Upper lobe of right lung (tissue), 1 donor: ENCODE measurements around the gene DOK7. TPM values are rescaled to one million over a fixed set of nuclear protein-coding genes. Genes with fewer than 3 reads are reported as not detected.

Source experiments
- ATAC-seq: fragments of 200-7000 bp; cut with Tn5 transposase; one replicate; pipeline ENCODE4 v1.9.1; 2020; ENCODE audit warnings: mild to moderate bottlenecking, moderate library complexity
- DNase-seq: peaks from one replicate; pipeline ENCODE4 v3.0.0-alpha.2; 2020
- H3K27ac ChIP-seq: fragments of 200-600 bp; one replicate; pipeline ENCODE4 v1.8.0; 2022
- H3K27me3 ChIP-seq: fragments of 200-600 bp; one replicate; pipeline ENCODE4 v1.8.0; 2022; ENCODE audit warnings: mild to moderate bottlenecking
- H3K36me3 ChIP-seq: fragments of 200-600 bp; one replicate; pipeline ENCODE4 v1.8.0; 2022
- H3K4me1 ChIP-seq: fragments of 200-600 bp; one replicate; pipeline ENCODE4 v1.8.0; 2022
- H3K4me3 ChIP-seq: fragments of 200-600 bp; one replicate; pipeline ENCODE4 v1.8.0; 2022; ENCODE audit warnings: mild to moderate bottlenecking
- H3K9me3 ChIP-seq: fragments of 200-600 bp; one replicate; pipeline ENCODE4 v1.8.0; 2022
- intact Hi-C: fragments of 100-400 bp; cut with DNase I; formaldehyde crosslinking; loops from one replicate; pipeline ENCODE4 v1.11.0; 2022
- total RNA-seq: library from RNA; stranded (reverse); fragmentation: NEBNext Ultra II Directional; extraction: Animal tissue kit (Norgen Biotek cat#: 25700); gene quantifications from one replicate; pipeline ENCODE4 v1.2.1, GENCODE V29; 2021
- TF ChIP-seq, protein P1 (sequence below): fragments of 200-600 bp; IDR thresholded peaks from one replicate; pipeline ENCODE4 v1.8.0; 2022; ENCODE audit warnings: antibody characterized with exemption
- donor health status: DM: no; HTN: yes; CAD: no; lungs with severe emphysema.

The DOK7 gene
- total RNA-seq, 1 donor from 2014 or later, result 3.6 TPM

GRCh38 chr4:3420606-3420955 lies 42.5 kb upstream of the DOK7 start:
- intact Hi-C loops, result no loop called here
- H3K4me3 ChIP-seq, result no peak overlapping the region
- no peaks in the 10 kb centered on the region for H3K9me3 ChIP-seq
- ATAC-seq, result no peak
- H3K36me3 ChIP-seq, result peaks cover 72% of the 10 kb centered on the region
- H3K27ac ChIP-seq, result no peak overlapping the region
- no peaks in the 10 kb centered on the region for H3K4me1 ChIP-seq
- no peaks in the 10 kb centered on the region for H3K27me3 ChIP-seq
- DNase-seq, result peak; percentile 56
- TF ChIP-seq, protein P1, sequence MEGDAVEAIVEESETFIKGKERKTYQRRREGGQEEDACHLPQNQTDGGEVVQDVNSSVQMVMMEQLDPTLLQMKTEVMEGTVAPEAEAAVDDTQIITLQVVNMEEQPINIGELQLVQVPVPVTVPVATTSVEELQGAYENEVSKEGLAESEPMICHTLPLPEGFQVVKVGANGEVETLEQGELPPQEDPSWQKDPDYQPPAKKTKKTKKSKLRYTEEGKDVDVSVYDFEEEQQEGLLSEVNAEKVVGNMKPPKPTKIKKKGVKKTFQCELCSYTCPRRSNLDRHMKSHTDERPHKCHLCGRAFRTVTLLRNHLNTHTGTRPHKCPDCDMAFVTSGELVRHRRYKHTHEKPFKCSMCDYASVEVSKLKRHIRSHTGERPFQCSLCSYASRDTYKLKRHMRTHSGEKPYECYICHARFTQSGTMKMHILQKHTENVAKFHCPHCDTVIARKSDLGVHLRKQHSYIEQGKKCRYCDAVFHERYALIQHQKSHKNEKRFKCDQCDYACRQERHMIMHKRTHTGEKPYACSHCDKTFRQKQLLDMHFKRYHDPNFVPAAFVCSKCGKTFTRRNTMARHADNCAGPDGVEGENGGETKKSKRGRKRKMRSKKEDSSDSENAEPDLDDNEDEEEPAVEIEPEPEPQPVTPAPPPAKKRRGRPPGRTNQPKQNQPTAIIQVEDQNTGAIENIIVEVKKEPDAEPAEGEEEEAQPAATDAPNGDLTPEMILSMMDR, result no peak

GRCh38 chr4:3420956-3421355 lies 42.1 kb upstream of the DOK7 start:
- intact Hi-C loops, result no loop called here
- no peak overlapping the region for H3K4me3 ChIP-seq
- no peaks in the 10 kb centered on the region for H3K9me3 ChIP-seq
- no peak overlapping the region for H3K27ac ChIP-seq
- H3K4me1 ChIP-seq, result no peaks in the 10 kb centered on the region
- H3K27me3 ChIP-seq, result no peaks in the 10 kb centered on the region
- TF ChIP-seq, protein P1, result no peak
- no peak for ATAC-seq
- H3K36me3 ChIP-seq, result peaks cover 71% of the 10 kb centered on the region
- DNase-seq, result peak; percentile 38

DNA sequence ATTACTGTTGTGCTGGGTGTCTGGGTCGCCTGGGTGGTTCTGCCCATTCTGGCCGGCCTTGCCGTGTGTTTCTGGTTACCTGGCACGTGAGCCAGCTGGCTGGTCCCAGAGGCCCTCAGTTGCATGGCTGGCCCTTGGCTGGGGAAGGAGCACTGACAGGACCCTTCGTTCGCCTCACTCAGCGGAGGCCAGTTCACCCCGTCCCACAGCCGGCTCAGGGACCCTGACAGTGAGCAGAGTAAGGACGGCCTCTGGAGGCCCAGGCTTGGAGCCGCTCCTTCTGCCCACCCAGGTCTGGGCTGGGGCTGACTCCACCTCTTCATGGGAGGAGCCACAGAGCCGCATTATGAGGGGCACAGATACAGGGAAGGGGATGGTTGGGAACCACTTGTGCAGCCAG lies 41.6 kb upstream of the DOK7 start:
- intact Hi-C loops, result no loop called here
- no peaks in the 10 kb centered on the region for H3K4me1 ChIP-seq
- TF ChIP-seq, protein P1, result no peak
- H3K36me3 ChIP-seq, result peaks cover 69% of the 10 kb centered on the region
- H3K4me3 ChIP-seq, result no peak overlapping the region
- no peak overlapping the region for H3K27ac ChIP-seq
- DNase-seq (peak; percentile 52), ATAC-seq (no peak)
- no peaks in the 10 kb centered on the region for H3K27me3 ChIP-seq
- H3K9me3 ChIP-seq, result no peaks in the 10 kb centered on the region

DNA sequence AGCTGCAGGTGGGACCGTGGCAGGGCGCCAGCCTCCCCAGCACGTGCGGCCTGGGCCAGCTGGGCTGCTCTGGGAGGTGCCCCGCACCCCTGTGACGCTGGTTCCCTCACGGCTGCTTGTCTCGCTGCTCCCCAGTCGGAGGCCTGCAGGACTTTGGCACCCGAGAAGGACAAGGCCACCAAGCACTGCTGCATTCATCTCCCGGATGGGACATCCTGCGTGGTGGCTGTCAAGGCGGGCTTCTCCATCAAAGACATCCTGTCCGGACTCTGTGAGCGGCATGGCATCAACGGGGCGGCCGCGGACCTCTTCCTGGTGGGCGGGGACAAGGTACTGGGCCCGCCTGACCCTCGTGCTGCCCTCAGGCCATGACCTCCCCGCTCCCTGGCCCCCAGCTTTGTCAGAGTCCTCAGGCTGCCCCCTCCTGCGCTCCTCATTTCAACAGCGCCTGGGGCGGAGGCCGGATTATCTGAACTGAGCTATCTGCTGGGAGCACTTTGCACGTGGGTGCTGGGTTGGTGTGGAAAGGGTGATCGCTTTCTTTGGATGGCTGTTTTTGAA lies 40.8 kb upstream of the DOK7 start:
- intact Hi-C loops, result no loop called here
- TF ChIP-seq, protein P1, result no peak

DNA sequence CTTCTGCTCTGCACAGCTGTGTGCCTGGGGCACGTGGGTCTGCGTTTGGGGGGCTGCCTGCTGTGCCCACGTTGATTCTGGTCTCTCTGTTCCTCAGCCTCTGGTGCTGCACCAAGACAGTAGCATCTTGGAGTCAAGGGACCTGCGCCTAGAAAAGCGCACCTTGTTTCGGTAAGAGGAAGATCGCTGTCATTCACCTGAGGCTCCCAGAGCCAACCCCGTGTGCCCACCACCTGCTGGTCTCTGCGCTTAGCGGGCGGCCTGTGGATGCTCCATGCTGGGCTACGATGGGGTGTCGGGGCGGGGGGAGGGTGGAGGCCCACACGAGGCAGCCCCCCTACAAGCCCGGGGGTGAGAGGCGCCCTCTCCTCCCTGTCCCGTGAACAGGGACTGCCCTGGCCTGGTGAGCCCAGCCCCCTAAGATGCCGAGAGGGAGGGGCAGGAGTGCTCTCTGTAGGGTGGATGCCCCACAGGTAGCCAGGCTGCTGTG lies 40.3 kb upstream of the DOK7 start:
- intact Hi-C loops, result no loop called here
- Histone ChIP-seq H3K27ac (no peak overlapping the region), H3K36me3 (peaks cover 66% of the 10 kb centered on the region), H3K27me3 (no peaks in the 10 kb centered on the region), H3K4me1 (no peaks in the 10 kb centered on the region), H3K4me3 (no peak overlapping the region), H3K9me3 (no peaks in the 10 kb centered on the region)
- no peak for ATAC-seq
- no peak for DNase-seq
- TF ChIP-seq, protein P1, result no peak

More for the DNA sequence above, 40.8 kb upstream of the DOK7 start:
- peaks cover 67% of the 10 kb centered on the region for H3K36me3 ChIP-seq
- H3K27ac ChIP-seq, result no peak overlapping the region
- H3K27me3 ChIP-seq, result no peaks in the 10 kb centered on the region
- DNase-seq (no peak), ATAC-seq (no peak)
- no peaks in the 10 kb centered on the region for H3K9me3 ChIP-seq
- H3K4me3 ChIP-seq, result no peak overlapping the region
- no peaks in the 10 kb centered on the region for H3K4me1 ChIP-seq

DNA sequence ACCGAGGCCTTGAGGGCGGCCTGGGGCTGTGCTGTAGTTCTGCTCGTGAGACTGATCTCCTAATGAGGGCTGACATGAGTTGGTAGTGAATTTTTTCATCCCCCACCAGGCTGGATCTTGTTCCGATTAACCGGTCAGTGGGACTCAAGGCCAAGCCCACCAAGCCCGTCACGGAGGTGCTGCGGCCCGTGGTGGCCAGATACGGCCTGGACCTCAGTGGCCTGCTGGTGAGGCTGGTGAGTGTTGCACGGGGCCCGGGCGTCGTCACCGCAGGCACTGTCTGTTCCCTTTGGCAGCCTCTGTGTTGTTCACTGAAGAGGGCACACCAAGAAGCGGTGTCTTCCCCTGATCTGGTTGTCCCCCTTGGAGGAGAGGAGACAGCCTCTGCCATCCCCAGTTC lies 39.7 kb upstream of the DOK7 start:
- intact Hi-C loops, result no loop called here
- no peak overlapping the region for H3K27ac ChIP-seq
- H3K27me3 ChIP-seq, result no peaks in the 10 kb centered on the region
- DNase-seq (no peak), ATAC-seq (no peak)
- TF ChIP-seq, protein P1, result no peak
- peaks cover 66% of the 10 kb centered on the region for H3K36me3 ChIP-seq
- no peaks in the 10 kb centered on the region for H3K4me1 ChIP-seq
- H3K9me3 ChIP-seq, result no peaks in the 10 kb centered on the region
- no peak overlapping the region for H3K4me3 ChIP-seq
